NOMO-1 treated with dmso at 0.1 percent for 144 hours (cell line): ENCODE results near the gene ATP5F1E.
"Not testable (repeated sequence)": the region's sequence is repeated elsewhere in the genome, so short reads cannot be mapped to it uniquely, and the experiment has no call there.

Source experiments
- DNase-seq: peaks from one replicate; lab custom pipeline; 2025; ENCODE audit not compliant: unreplicated experiment; lab: John Stamatoyannopoulos, UW

Gene ATP5F1E

DNA sequence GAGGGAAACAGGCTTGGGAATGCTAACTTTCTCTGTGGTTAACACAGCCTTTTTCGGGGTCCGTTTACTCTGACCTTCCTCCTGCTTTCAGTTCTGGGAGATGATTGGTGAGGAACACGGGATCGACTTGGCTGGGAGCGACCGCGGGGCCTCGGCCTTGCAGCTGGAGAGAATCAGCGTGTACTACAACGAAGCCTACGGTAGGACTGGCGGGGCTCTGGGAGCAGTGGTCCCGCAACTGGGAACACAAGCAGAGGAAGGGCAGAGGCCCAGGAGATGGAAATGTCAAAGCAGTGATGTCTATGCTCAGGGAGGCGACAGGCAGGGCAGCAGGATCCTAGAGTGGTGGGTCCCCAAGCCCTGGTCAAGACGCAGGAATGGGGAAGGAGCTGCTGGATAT is 9.4 kb downstream of the ATP5F1E start:
- DNase-seq: no peak

DNA sequence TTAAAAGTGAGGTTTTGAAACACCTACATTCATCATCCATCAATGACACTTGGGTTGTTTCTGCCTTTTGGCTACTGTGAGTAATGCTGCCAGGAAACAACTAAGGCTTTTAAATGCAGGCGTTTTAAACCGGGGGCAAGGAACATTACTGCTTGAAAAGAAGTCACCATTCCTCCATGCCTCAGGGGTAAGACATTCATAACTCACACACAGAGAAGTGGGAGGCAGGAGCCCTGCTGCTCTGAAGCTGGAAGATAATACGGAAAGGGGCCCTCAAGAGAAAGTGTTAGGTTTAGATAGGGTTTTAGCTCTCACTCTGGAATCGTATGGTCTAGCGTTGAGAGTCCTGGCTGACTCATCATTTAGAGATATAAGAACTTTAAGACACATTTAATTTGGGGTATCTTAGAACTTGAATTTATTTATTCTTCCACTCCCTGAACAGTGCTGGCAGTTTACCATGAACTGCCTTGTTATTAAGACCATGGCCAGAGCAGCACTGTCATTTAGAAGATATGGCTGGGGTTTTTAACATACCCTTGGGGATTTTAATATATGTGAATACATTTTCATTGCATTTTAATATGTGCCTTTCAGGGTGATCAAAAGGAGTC is 11.1 kb downstream of the ATP5F1E start:
- no peak for DNase-seq

DNA sequence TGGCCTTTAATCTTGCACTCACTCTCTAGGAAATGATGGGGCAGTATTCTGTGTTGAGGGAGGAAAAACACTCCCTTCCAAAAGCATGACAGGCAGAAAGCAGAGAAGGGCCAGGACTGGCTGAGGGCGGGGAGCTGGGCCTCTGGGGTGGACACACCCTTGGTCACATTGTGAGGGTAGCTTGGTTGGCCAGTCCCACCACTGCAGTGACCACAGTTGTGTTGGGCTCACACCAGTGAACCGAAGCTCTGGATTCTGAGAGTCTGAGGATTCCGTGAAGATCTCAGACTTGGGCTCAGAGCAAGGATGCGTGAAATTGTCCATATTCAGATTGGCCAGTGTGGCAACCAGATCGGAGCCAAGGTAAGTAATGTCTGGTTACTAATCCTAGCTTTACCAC is 12.9 kb downstream of the ATP5F1E start, which contains the start of gene TUBB1:
TUBB1 (plus strand) TSS at position 213 of the 400 bp plus-strand sequence; CDS start at position 307, 94 bp downstream.
- no peak for DNase-seq

DNA sequence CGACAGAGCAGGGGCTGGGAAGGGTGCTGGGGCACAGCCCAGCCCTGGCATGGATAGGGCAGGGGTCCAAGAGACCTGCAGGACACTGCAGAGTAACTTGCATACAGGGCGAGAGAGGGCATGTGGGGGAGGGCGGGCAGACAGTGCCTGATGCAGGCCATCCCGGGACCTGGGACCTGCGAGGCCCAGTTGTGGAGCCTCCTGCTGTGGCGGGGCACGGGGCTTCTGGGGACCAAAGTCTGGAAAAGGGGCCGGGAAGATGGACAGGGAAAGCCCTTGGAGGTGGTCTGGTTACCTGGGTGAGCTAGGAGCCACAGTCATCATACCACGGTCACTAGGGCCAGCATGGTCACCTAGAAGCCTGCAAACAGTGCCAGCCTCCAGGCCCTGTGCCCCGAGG is 13.3 kb downstream of the ATP5F1E start:
- DNase-seq: no peak

DNA sequence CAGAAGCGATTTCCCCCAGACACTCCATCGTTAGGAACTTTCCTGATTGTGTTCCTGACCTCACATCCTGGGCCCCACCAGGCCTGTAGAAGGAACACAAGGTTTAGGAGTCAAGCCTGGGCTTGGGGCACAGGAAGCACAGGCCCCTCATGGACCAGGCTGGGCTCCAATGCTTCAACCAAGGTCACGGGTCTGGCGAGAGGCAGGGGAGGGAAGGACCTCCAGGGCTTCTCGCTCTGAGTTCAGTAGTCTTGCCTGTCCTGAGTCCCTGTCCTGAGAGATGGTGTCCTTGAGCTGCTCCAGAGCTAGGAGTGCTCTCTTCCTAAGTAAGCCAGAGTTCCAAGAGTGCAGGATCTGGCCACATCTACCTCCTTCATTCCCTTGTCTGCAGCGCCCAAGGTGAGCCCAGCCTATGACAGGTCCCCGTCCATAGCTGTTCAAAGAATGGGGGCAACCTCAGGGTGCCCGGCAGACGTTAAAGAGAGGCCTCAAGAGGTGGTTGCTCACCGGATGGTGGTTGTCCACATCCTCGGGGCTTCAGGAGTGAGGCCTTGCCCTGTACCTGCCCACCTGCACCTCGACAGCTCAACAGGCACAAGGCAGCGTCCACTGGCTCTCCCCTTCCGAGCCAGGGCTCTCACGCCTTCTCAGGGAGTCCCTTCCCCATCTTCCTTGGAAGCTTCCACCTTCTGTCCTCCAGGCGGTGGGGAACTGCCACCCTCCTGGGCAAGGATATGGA is 14.5 kb downstream of the ATP5F1E start:
- no peak for DNase-seq

DNA sequence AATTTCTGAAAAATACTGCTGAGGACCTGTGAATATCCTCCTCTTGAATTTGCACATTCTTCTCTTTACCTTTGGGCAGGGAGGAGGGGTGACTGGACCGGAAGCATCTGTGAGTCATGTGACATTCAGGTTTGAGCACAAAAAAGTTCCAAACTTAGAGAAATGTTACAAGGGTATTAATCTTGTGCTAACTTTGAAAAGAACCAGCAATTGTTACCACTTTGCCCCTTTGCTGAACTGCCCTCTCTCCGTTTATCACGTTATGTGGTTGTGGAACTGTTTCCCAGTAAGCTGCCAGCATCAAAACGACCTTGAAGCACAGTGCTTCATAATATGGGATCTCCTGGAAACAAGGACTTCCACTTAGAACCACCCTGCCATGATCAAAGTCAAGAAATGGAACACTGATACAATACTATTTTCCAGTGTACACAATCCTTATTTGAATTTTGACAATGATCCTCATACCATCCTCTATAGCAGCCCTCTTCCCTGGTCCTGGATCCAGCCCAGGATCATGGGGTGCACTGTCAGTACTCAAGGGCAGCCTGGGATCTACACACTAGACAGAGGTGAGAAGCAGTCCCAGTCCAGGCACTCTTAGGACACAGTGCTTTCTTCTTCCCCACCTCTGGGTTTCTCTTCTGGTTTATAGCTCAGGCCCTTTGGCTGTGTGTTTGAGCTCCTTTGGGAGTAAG is 15.2 kb downstream of the ATP5F1E start:
- no peak for DNase-seq

DNA sequence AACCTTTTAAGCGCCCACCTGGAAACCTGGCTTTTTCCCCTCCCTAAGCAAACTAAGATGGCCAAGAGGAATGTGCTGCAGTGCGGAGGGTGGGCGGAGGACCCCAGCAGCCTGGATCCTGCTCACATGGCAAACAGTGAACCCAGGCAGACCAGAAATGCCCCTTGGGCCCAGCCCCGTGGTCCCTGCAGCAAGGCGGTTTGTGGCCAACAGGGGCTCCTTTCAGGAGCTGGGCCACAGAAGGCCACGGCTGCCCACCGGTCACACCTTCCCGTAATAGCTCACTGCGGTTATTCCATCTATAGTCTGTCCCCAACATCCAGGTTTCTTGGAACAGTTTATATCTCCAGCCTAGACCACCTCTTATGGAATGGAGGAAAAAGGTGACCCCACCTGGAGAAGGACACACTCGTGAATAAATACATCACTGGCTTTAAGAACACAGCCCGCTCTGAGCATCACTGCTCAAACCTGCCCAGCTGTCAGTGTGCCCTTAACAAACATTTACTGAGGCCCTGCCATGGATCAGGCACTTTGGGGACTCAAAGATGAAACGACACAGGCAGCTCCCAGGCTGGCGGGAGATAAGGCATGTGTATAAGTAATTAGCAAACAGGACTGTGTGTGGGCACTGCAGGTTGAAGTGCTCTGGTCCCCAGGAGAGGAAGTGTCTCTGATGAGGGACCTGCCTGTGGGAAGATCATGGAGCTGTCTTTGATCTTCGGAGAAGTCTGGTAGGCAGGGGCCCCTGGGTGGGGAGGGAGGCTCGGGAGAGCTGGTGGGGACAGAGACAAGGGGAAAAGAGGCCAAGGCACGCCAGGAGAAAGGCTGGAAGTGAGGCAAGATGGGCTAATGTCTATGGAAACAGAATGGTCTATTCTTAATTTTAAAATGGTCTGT is 16.1 kb downstream of the ATP5F1E start:
- no peak for DNase-seq

DNA sequence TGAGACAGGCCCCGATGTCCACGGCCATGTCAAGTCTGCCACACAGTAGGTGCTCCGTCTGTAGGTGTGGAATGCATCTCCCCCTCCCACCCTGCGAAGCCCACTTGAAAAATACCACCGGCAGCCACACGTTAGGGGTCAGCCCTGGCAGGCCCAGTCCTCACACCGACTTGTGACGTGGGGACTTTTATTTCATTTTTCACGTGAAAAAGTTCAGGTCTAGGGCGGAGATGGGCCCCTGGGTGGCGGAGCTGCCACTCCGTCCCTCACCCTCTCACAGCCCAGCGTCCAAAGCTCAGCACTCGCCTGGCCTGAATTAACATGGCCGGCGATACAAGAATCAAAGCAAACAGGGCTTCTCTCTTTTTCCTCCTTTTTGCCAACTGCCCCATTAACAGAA is 16.7 kb downstream of the ATP5F1E start:
- no peak for DNase-seq

DNA sequence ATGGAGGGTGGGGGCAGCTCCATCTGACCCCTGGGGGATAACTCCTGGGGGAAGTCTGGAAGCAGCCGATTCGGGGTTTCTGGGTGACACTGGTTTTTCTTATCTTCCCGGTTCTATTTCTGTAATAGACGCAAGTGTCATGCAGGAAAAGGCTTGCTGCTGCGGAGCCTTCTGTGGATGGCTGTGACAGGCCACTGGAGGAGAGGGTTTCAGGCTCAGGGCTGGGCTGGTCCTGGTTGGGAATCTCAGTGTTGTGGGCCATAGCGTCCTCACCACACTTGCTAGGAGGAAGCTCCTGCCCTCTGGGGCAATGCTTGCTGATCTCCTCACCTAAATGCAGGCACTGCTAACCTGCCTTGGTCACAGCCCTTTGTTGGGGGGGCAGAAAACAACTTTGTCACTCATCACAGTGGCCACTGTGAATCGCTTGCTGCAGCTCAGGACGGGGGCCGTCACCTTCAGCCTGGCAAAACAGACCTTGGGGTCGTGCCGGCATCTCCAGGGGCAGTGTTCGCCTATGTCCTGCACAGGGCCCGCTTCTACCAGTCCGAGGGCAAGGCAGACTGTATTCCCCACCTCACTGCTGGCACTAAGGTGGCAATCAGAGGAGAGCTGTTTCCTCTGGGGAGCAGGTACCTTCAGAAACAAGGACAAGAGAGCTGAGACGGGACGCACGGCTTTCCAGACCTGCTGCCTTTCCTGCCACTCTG is 17.3 kb downstream of the ATP5F1E start:
- no peak for DNase-seq

DNA sequence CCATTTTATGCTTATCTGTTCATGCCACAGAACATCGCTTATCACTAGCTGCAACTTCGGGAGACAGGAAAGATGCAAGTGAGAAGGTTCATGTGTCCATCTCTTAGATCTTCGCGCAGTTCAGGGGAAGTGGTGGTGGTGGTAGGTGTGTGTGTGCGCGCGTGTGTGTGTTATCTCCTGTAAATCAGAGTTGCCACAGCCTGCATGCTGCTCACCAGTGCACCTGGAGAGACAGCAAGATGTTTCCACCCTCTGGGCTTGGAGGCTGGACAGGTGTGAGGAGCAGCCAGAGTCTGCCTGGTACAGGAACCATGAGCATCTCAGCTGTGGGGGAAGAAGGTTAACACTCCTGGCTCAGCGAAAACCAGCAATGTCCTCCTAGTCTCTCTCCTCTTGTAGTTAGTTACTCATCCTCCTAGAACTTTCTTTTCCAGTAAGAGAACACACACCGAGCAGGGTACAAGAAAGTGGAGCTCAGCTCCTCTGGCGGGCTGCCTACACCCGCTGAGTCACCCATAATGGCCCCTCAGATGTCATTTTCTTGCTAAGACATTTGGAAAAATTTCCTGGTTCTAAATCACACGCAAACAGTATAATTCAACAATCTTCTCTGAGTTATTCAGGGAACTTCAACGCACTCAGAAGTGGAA is 18.1 kb downstream of the ATP5F1E start:
- DNase-seq: no peak

DNA sequence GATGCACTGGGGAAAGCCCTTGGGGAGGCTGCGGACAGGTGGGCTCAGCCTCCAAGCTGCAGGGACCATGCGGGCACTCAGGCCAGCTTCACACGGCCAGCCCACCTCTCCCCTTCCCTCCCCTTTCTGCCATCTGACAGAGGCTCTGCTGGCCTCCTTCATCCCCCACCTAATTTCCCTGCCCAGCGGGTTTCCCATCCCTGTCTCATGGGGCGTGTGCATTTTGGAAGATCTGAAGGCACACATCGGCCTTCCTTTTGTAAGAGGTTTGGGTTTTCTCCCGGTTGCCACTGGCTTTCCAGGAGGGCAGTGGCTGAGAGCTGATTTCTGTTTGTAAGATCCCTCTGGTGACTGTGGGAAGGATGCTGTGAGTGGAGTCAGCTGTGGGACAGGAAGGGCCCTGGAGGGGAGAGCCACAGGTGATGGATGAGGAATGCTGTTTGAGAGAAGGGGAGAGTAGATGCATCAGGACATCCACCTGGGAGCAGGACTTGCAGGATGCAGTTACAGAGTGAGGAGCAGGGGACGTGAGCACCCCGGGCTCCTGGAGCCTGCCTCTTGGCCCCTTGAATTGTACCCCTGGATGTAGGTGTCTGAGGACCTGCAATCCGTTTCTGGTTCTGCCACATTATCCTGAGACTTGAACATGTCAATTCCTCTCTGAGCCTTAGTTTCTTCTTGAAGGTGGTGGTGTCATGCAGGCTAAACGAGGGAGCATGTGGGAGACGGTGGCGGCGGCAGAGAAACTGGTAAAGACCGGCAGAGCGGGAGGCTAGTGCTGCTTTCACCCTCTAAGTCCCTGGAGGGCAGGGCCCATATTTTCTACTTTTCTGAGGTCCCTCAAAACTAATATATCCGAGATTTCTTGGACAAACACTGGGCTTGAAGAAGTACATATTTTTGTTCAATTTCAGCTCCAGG is 18.8 kb downstream of the ATP5F1E start:
- DNase-seq: no peak

DNA sequence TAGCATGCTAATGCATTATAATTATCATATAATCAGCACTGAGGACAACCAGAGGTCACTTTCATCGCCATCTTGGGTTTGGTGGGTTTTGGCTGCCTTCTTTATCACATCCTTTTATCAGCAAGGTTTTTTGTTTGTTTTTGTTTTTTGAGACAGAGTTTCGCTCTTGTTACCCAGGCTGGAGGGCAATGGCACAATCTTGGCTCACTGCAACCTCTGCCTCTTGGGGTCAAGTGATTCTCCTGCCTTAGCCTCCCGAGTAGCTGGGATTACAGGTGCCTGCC is 20.3 kb downstream of the ATP5F1E start:
- DNase-seq: not testable (repeated sequence)

DNA sequence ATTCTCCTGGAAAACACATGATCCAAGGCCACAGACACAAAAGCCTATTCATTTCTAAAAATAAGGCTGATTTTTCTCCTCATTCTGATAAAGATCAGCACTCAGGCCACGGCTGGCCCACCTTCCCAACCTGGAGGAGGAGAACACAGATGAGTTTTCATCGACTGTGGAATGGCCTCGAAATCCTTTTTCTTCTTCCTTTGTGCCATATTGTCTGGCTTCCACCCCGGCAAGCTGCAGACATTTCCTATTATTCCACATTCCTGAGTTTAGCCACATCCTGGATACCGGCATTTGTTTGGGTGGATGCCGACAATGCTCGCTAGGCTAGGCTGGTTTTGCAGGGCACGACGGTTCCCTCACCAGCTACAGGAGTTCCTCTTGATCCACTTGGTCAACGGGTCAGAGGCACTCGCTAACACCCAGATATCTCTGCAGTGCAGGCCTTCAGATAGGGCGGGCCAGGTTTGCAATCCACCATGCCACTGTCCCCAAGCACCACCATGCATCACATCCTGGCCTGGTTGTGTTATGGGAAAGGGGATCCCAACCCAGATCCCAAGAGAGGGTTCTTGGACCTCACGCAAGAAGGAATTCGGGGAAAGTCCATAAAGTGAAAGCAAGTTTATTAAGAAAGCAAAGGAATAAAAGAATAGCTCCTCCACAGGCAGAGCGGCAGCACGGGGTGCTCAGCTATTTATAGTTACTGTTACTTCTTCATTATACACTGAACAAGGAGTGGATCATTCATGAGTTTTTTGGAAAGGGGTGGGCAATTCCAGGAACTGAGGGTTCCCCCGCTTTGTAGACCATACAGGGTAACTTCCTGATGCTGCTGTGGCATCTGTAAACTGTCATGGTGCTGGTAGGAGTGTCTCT is 20.9 kb downstream of the ATP5F1E start:
- DNase-seq: no peak

DNA sequence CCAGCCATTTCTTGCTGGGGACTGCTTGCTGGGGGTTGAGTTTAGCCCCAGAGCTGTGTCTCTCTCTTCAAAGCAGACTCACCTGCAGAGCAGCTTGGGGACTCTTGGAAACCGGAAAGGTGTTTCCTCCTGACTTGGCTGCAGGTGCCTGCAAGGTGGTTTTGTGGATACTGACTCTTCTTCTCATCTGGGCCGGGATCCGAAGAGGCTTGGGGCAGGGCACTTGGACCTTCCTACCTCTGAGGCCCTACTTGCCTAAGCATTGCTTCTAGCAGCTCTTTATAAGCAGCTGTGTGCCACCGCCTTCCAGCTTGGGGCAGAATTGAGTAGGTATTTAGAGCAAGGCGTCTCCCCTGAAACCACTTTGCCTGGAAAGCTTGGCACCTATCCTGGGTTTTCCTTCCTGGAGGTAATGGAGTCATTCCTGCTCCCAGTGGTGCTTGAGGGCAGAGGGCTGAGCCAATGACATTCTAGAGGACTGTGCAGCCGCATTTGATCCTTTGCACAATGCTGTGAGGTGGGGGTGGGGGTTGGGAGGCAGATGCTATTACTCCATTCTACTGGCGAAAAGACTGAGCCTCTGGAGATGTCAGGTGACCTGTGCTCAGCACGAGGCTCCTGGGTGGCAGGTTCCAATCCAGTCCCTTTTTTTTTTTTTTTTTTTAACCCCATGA is 21.7 kb downstream of the ATP5F1E start:
- DNase-seq: no peak

DNA sequence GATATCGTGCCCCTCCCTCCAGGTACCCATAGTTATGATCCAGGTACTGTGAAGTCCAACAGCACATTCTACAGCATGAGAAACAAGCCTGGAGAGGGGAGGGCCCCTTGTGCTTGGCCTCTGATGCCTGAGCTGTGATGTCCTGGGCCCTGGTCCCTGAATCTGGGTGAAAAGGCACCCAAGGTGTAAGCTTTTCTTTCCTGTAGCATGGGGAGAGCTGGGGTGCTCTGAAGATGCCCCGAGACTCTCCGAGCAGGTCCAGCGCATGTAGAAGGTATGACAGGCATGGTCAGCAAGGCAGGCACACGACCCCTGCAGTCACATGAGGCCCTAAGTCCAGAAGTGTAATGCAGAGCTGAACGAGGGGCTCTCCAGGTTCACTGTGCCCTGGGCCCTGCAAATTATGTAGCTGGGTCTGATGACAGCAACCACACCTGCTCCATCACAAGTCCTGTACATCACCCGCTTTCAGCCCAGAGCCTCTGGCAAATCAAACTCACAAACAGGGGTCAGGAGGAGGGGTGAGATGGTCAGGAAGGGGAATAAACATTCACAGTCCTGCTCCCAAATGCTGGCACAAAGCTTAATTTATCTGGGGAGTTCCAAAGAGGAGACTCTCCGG is 23.3 kb downstream of the ATP5F1E start:
- DNase-seq: no peak

DNA sequence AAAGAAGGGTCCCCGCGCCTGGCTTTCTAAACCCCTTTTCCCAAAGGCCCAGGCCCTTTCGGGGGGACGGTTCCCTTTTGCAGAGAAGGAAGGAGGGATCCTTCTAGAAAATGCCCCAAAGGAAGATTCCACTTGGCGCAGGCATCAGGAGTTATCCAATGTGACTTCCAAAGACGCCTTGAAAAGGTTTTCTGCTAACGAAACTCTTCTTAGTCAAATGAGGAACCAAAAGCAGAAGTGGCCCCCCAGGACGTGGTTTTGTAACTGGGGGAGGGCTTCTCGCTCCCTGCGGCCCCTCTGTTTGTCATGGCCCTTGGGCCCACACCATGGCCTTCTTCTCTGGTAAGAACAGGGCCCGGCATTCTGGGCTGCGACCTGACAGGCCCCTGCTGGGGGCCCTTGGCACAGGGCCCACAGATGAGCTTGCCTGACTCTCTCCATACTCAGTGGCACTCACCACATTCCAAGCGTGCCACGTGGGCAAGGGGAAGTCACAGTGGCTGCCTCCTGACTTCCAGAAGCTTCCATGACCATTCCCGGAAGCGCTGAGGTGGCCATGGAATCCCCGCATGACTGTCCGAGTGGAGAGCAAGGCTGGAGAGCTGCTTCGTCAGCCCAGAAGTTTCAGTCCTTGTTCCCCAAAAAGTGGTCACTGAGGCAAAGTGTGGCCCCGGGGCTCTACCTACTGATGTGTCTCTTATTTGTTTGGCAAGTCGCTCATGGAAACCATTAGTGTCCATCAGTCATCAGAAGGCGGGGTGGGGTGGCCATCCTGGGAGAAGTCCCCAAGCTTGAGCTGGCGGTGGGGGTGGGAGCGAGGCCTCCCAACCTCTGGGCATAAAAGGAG is 24.2 kb downstream of the ATP5F1E start:
- DNase-seq: peak; percentile 86
